ENCODE results near the gene ORC1. TPM values are rescaled to one million over a fixed set of nuclear protein-coding genes. Genes with fewer than 3 reads are reported as not detected.
A peak's percentile ranks its signal among the peaks of the same experiment; 100 is the strongest.

Gene ORC1
- total and polyA plus RNA-seq, 2 of the 8 experiments (the other 6 are each of a cell fraction or from before 2014, with no cell fraction given), result 36.9 to 49.0 TPM

DNA sequence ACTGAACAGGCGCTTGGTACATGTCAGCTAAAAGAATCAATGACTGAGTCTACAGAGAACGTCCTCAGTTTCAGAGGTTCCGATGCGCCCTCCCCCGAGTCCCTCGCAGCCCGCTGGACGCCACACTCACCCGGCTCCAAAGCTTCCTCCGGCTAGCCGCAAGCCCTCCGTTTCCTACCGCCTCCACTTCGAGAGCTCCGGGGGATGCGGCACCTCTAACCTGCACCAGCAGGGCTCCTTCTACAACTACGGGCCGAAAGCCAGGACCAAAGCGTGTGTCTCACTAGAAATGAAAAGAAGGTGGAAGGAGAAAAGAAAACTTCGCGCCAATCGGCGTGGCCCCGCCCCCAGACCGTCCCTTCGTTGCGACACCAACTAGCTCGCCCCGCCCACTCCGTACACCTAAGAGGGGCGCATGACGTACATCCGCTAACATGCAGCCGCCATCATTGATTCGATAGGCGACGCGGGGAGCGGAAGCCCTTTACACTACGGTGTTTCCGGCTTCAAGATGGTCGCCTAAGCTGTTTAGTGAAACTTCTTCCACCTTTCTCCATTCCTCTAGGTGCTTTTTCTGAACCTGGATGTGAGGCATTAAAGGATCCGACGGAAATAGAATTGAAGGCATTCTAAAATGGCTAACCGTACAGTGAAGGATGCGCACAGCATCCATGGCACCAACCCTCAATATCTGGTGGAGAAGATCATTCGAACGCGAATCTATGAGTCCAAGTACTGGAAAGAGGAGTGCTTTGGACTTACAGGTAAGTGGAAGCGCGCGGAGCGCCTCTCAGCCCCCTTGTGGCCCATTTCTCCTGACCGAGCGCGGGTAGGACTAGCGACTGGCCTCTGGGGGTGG lies at the start of gene ORC1, which contains the start of gene PRPF38A (continued):
- TF ChIP-seq KDM5A (IDR thresholded peaks at IDR 0.05; ENCODE audit: low read length) (peak; percentile 96), GABPA (IDR thresholded peaks at IDR 0.05; ENCODE audit: borderline replicate concordance, insufficient read depth, low read length) (peak; percentile 87), SP2 (IDR thresholded peaks at IDR 0.05; ENCODE audit: low read length) (no peak), ASH2L (IDR thresholded peaks at IDR 0.05; ENCODE audit: low read length) (peak; percentile 65), SAP30 (IDR thresholded peaks at IDR 0.05; ENCODE audit: insufficient read depth, insufficient replicate concordance, low read length) (peak; percentile 37), CBX5 (IDR thresholded peaks at IDR 0.05; ENCODE audit: low read depth, low read length) (no peak), CHD1 (IDR thresholded peaks at IDR 0.05; ENCODE audit: low read depth, low read length) (peak; percentile 57; the same call in 1 of the 2 replicates), TAF7 (optimal IDR thresholded peaks at IDR 0.05; ENCODE audit: borderline replicate concordance, low read depth, low read length) (peak; percentile 66), CEBPB (IDR thresholded peaks at IDR 0.05; ENCODE audit: low read depth, low read length) (peak; percentile 99), SP4 (IDR thresholded peaks at IDR 0.05; ENCODE audit: low read length) (peak; percentile 64; the same call in 1 of the 2 replicates), POLR2AphosphoS5 (IDR thresholded peaks at IDR 0.05; ENCODE audit: low read depth, low read length) (peak; percentile 91), KDM1A (IDR thresholded peaks at IDR 0.05; ENCODE audit: borderline replicate concordance, low read length) (no peak), TAF1 (IDR thresholded peaks at IDR 0.05; ENCODE audit: low read depth, low read length) (peak; percentile 97), CREB1 (IDR thresholded peaks at IDR 0.05) (peak; percentile 97), SIRT6 (IDR thresholded peaks at IDR 0.05; ENCODE audit: low read length) (no peak), POLR2A (IDR thresholded peaks at IDR 0.05; ENCODE audit: control extremely low read depth in 1 of 2, low read depth in 2 of 2, low read length in 2 of 2) (peak; percentile 94 to 97), RAD21 (IDR thresholded peaks at IDR 0.05 in 1 of 2, conservative IDR thresholded peaks at IDR 0.05 in 1 of 2; ENCODE audit: low read depth in 2 of 2, low read length in 2 of 2) (peak; percentile 32 to 39; a peak in 3 of 4 replicates), KDM4A (IDR thresholded peaks at IDR 0.05; ENCODE audit: low read depth, low read length, severe bottlenecking) (peak; percentile 44), TEAD4 (IDR thresholded peaks at IDR 0.05; ENCODE audit: low read depth, low read length) (0 out of 2 replicates have a peak, but pooled peaks have one; percentile 18), RBBP5 (IDR thresholded peaks at IDR 0.05; ENCODE audit: borderline replicate concordance, low read depth, low read length) (peak; percentile 39; the same call in 1 of the 2 replicates), BCL11A (IDR thresholded peaks at IDR 0.05; ENCODE audit: low read depth in 2 of 2, low read length in 2 of 2) (no peak)
- TF ChIP-seq, protein P1, sequence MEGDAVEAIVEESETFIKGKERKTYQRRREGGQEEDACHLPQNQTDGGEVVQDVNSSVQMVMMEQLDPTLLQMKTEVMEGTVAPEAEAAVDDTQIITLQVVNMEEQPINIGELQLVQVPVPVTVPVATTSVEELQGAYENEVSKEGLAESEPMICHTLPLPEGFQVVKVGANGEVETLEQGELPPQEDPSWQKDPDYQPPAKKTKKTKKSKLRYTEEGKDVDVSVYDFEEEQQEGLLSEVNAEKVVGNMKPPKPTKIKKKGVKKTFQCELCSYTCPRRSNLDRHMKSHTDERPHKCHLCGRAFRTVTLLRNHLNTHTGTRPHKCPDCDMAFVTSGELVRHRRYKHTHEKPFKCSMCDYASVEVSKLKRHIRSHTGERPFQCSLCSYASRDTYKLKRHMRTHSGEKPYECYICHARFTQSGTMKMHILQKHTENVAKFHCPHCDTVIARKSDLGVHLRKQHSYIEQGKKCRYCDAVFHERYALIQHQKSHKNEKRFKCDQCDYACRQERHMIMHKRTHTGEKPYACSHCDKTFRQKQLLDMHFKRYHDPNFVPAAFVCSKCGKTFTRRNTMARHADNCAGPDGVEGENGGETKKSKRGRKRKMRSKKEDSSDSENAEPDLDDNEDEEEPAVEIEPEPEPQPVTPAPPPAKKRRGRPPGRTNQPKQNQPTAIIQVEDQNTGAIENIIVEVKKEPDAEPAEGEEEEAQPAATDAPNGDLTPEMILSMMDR (IDR thresholded peaks at IDR 0.05; ENCODE audit: control extremely low read depth in 1 of 3, insufficient read depth in 1 of 3, low read depth in 1 of 3, low read length in 3 of 3), result peak; percentile 53 to 87 (median 60)
